Activated CD4-positive, alpha-beta T cell treated with anti-CD3 and anti-CD28 coated beads for 4 hours (primary cell): Measurements from ENCODE around the gene SPATA9.

Experiments
- DNase-seq, 2 donors: peaks; one replicate each; pipeline ENCODE4 v3.0.0-alpha.2; 2020

Gene SPATA9

DNA sequence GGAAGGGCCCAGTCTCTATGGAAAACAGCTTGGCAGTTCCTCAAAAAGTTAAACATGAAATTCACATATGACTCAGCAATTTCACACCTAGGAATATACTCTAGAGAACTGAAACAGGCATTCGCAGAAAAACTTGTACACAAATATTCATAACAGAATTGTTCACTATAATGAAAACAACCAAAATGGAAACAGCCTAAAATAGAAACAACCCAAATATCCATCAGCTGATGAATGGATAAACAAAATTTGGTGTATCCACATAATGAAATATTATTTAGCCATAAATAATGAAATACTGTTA is 67.7 kb downstream of the SPATA9 start:
- DNase-seq: no peak

DNA sequence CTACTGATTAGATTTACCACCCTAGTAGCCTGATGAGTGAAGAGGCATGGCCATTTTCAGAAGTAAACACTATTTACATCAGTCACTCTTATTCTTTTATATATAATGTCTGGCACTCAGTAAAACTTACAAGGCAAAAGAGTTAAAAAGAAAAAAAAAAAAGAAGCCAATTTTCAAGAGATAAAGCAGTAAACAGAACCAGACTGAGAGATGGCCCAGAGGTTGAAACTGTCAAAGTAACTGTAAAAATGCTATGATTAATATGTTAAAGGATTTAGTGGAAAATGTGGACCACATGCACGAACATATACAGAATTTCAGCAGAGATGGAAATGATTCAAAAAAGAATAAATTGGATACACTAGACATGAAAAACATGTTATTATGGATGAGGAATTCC is 69.3 kb downstream of the SPATA9 start:
- no peak for DNase-seq

DNA sequence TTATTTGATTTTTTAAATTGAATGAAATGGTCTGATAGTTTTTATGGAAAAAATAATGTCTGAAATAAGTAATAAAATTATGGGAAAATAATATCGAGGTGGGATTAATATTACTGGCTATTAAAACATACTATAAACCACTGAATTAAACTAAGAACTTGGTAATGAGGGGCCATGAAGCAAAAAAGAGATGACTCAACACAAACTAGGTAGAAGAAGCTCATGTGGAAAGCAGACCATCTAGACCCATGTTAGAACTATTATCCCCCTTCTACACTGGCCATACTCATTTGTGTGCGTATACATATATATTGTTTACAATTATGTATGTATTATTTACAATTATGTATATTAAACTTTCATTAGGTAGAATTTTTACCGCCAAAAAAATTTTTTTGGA is 71.4 kb downstream of the SPATA9 start:
- DNase-seq: no peak

DNA sequence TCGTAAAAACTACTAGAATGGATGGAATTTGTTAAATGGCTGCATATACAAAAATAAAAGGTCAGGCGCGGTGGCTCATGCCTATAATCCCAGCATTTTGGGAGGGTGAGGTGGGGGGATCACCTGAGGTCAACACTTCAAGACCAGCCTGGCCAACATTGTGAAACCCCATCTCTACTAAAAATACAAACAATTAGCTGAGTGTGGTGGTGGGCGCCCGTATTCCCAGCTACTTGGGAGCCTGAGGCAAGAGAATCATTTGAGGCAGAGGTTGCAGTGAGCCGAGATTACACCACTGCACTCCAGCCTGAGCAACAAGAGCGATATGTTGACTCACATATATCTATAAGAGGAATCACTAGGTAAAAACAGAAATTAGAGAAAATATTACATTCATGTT is 72.2 kb downstream of the SPATA9 start:
- no peak for DNase-seq

DNA sequence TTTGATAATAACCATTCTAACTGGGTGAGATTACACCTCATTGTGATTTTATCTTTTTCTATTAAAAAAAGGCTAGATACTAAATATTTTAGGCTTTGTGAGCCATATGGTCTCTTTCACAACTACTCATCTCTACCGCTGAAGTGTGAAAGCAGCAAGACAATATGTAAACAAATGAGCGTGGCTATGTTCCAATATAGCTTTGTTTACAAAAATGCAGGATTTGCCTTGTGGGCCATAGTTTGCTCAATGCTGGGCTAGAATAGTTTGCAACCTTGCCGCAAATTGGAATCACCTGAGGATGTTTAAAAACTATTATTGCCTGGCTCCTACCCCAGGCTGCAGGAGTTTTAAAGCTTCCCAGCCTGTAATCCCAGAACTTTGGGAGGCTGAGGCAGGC is 73.1 kb downstream of the SPATA9 start:
- DNase-seq: no peak
